HepG2 (cell line): Measurements from ENCODE around the gene B4GALT3. TPM values are rescaled to one million over a fixed set of nuclear protein-coding genes. Genes with fewer than 3 reads are reported as not detected.

Source experiments
- ATAD3A ChIP-seq: sonication (generic); formaldehyde crosslinking; IDR thresholded peaks from 2 replicates; pipeline ENCODE4 v1.4.0; 2020; ENCODE audit warnings: missing genetic modification reagents
- DMAP1 ChIP-seq: IDR thresholded peaks from 2 replicates; pipeline ENCODE4 v1.6.1; 2016
- FIP1L1 ChIP-seq: fragments of 200-400 bp; formaldehyde crosslinking; IDR thresholded peaks from 2 replicates; pipeline ENCODE4 v1.6.1; 2018; ENCODE audit warnings: low read depth, mild to moderate bottlenecking, low read length, moderate library complexity, borderline replicate concordance; ENCODE audit not compliant: insufficient read depth
- FOXP1 ChIP-seq, 2 experiments: fragments of 450-650 bp in 1 of 2; IDR thresholded peaks; 2 replicates each; pipeline ENCODE4 v1.6.1; 2017 to 2018; ENCODE audit warnings: antibody characterized with exemption in 1 of 2
- HHEX ChIP-seq: IDR thresholded peaks from 2 replicates; pipeline ENCODE4 v1.6.1; 2016; ENCODE audit warnings: control low read depth
- KDM5A ChIP-seq: fragments of 200-600 bp; sonication (generic); IDR thresholded peaks from 2 replicates; pipeline ENCODE4 v1.7.0; 2018; ENCODE audit warnings: antibody characterized with exemption, mild to moderate bottlenecking, low read length, borderline replicate concordance
- NPAS2 ChIP-seq: sonication (generic); formaldehyde crosslinking; IDR thresholded peaks from 2 replicates; pipeline ENCODE4 v1.8.0; 2022; ENCODE audit warnings: mild to moderate bottlenecking, missing genetic modification reagents, borderline replicate concordance
- RXRB ChIP-seq: IDR thresholded peaks from 2 replicates; pipeline ENCODE4 v1.6.1; 2016; ENCODE audit warnings: borderline replicate concordance, missing genetic modification reagents, missing compliant biosample characterization
- TBP ChIP-seq: sonication (generic); formaldehyde crosslinking; IDR thresholded peaks from 2 replicates; pipeline ENCODE4 v1.5.0; 2020; ENCODE audit warnings: missing genetic modification reagents
- ZNF333 ChIP-seq: sonication (generic); formaldehyde crosslinking; IDR thresholded peaks from 2 replicates; pipeline ENCODE4 v1.4.0; 2020; ENCODE audit warnings: mild to moderate bottlenecking, missing genetic modification reagents, borderline replicate concordance
- ZNF788 ChIP-seq: sonication (generic); formaldehyde crosslinking; IDR thresholded peaks from 2 replicates; pipeline ENCODE4 v1.5.0; 2020; ENCODE audit warnings: mild to moderate bottlenecking, missing genetic modification reagents, borderline replicate concordance
- ZNF792 ChIP-seq: IDR thresholded peaks from 2 replicates; pipeline ENCODE4 v1.6.1; 2016
- polyA plus RNA-seq, 8 experiments: library from polyadenylated mRNA; depleted of rRNA in 3 of 8; stranded (reverse) in 7 of 8; unstranded in 1 of 8; fragments of >200 nt; fragmentation: Illumina TruSeq in 4 of 8; extraction: Trizol in 4 of 8; gene quantifications; 2 replicates each; pipeline versions ENCODE4 v1.2.1 to v1.2.3, GENCODE V29; 2011 to 2016; ENCODE audit warnings: low read depth in 4 of 8, missing spikeins in 1 of 8, mixed read lengths in 1 of 8; ENCODE audit not compliant: insufficient read depth in 1 of 8
- total RNA-seq, 5 experiments: library from RNA; depleted of rRNA; stranded (reverse); fragments of >200 nt; fragmentation: Illumina TruSeq; extraction: Trizol; gene quantifications; 2 replicates each; pipeline ENCODE4 v1.2.3, GENCODE V29; 2016; ENCODE audit warnings: low read depth in 1 of 5
- TF ChIP-seq, protein P1 (sequence below): sonication (generic); formaldehyde crosslinking; IDR thresholded peaks from 2 replicates; pipeline ENCODE4 v1.4.0; 2020; ENCODE audit warnings: missing genetic modification reagents
- TF ChIP-seq, protein P2 (sequence below): sonication (generic); formaldehyde crosslinking; IDR thresholded peaks from 2 replicates; pipeline ENCODE4 v1.4.0; 2020; ENCODE audit warnings: missing genetic modification reagents, borderline replicate concordance
- TF ChIP-seq, protein P3 (sequence below): sonication (generic); formaldehyde crosslinking; conservative IDR thresholded peaks from 2 replicates; pipeline ENCODE4 v1.8.0; 2022; ENCODE audit warnings: low read depth, missing genetic modification reagents
- TF ChIP-seq, protein P4 (sequence below): sonication (generic); formaldehyde crosslinking; IDR thresholded peaks from 2 replicates; pipeline ENCODE4 v1.4.0; 2020; ENCODE audit warnings: missing genetic modification reagents
- TF ChIP-seq, protein P5 (sequence below): sonication (generic); formaldehyde crosslinking; IDR thresholded peaks from 2 replicates; pipeline ENCODE4 v1.5.1; 2020; ENCODE audit warnings: mild to moderate bottlenecking, moderate library complexity, missing genetic modification reagents

Gene B4GALT3
- total and polyA plus RNA-seq, 2 of the 13 experiments (the other 11 are each of a cell fraction or from before 2014, with no cell fraction given): 35.6 to 40.4 TPM

DNA sequence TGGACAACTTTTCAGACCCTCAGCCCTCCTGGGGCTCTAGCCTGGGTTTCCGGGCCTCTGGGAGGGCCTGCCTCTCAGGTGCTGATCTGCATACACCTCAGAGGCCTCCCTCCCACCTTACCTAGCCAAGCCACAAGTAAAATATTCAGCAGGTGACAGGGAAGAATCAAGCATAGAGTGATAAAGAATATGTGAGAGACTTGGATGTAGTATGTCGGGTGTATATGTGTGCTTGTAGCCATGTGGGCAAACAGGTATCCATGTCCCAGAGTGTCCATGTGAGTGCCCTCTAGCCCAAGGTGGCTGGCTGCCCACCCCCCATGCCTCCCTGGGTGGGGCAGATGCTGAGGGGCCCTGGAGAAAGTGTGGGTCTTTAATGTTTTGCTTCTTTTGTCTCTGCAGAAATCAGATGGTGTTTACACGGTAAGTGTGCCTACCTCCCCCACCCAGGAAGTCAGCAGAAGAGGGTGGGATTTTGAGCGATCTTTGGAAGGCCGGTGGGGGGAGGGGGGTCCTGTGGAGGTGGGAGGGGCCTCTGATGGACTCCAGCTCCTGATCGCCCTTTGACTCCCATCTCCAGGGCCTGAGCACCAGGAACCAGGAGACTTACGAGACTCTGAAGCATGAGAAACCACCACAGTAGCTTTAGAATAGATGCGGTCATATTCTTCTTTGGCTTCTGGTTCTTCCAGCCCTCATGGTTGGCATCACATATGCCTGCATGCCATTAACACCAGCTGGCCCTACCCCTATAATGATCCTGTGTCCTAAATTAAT, 41.2 kb upstream of the B4GALT3 start (continued):
- TF ChIP-seq, protein P1, sequence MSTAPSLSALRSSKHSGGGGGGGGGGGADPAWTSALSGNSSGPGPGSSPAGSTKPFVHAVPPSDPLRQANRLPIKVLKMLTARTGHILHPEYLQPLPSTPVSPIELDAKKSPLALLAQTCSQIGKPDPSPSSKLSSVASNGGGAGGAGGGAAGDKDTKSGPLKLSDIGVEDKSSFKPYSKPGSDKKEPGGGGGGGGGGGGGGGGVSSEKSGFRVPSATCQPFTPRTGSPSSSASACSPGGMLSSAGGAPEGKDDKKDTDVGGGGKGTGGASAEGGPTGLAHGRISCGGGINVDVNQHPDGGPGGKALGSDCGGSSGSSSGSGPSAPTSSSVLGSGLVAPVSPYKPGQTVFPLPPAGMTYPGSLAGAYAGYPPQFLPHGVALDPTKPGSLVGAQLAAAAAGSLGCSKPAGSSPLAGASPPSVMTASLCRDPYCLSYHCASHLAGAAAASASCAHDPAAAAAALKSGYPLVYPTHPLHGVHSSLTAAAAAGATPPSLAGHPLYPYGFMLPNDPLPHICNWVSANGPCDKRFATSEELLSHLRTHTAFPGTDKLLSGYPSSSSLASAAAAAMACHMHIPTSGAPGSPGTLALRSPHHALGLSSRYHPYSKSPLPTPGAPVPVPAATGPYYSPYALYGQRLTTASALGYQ: peak; percentile 57; the same call in 1 of the 2 replicates
- TF ChIP-seq HHEX (CRISPR knock-in tag): no peak
- TF ChIP-seq NPAS2: no peak
- TF ChIP-seq, protein P2, sequence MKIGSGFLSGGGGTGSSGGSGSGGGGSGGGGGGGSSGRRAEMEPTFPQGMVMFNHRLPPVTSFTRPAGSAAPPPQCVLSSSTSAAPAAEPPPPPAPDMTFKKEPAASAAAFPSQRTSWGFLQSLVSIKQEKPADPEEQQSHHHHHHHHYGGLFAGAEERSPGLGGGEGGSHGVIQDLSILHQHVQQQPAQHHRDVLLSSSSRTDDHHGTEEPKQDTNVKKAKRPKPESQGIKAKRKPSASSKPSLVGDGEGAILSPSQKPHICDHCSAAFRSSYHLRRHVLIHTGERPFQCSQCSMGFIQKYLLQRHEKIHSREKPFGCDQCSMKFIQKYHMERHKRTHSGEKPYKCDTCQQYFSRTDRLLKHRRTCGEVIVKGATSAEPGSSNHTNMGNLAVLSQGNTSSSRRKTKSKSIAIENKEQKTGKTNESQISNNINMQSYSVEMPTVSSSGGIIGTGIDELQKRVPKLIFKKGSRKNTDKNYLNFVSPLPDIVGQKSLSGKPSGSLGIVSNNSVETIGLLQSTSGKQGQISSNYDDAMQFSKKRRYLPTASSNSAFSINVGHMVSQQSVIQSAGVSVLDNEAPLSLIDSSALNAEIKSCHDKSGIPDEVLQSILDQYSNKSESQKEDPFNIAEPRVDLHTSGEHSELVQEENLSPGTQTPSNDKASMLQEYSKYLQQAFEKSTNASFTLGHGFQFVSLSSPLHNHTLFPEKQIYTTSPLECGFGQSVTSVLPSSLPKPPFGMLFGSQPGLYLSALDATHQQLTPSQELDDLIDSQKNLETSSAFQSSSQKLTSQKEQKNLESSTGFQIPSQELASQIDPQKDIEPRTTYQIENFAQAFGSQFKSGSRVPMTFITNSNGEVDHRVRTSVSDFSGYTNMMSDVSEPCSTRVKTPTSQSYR (CRISPR knock-in tag): peak; percentile 99
- TF ChIP-seq ATAD3A: no peak
- peak; percentile 87 for TF ChIP-seq RXRB (CRISPR knock-in tag)
- TF ChIP-seq TBP (CRISPR knock-in tag): no peak
- TF ChIP-seq, protein P3, sequence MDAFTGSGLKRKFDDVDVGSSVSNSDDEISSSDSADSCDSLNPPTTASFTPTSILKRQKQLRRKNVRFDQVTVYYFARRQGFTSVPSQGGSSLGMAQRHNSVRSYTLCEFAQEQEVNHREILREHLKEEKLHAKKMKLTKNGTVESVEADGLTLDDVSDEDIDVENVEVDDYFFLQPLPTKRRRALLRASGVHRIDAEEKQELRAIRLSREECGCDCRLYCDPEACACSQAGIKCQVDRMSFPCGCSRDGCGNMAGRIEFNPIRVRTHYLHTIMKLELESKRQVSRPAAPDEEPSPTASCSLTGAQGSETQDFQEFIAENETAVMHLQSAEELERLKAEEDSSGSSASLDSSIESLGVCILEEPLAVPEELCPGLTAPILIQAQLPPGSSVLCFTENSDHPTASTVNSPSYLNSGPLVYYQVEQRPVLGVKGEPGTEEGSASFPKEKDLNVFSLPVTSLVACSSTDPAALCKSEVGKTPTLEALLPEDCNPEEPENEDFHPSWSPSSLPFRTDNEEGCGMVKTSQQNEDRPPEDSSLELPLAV: no peak
- no peak for TF ChIP-seq FOXP1 (IDR thresholded peaks at IDR 0.05)
- TF ChIP-seq FOXP1 (CRISPR knock-in tag; IDR thresholded peaks at IDR 0.05): peak; percentile 94
- TF ChIP-seq, protein P4, sequence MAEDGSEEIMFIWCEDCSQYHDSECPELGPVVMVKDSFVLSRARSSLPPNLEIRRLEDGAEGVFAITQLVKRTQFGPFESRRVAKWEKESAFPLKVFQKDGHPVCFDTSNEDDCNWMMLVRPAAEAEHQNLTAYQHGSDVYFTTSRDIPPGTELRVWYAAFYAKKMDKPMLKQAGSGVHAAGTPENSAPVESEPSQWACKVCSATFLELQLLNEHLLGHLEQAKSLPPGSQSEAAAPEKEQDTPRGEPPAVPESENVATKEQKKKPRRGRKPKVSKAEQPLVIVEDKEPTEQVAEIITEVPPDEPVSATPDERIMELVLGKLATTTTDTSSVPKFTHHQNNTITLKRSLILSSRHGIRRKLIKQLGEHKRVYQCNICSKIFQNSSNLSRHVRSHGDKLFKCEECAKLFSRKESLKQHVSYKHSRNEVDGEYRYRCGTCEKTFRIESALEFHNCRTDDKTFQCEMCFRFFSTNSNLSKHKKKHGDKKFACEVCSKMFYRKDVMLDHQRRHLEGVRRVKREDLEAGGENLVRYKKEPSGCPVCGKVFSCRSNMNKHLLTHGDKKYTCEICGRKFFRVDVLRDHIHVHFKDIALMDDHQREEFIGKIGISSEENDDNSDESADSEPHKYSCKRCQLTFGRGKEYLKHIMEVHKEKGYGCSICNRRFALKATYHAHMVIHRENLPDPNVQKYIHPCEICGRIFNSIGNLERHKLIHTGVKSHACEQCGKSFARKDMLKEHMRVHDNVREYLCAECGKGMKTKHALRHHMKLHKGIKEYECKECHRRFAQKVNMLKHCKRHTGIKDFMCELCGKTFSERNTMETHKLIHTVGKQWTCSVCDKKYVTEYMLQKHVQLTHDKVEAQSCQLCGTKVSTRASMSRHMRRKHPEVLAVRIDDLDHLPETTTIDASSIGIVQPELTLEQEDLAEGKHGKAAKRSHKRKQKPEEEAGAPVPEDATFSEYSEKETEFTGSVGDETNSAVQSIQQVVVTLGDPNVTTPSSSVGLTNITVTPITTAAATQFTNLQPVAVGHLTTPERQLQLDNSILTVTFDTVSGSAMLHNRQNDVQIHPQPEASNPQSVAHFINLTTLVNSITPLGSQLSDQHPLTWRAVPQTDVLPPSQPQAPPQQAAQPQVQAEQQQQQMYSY (CRISPR knock-in tag): no peak
- no peak for TF ChIP-seq FIP1L1
- TF ChIP-seq ZNF792 (CRISPR knock-in tag): peak; percentile 84
- TF ChIP-seq ZNF333: no peak
- TF ChIP-seq DMAP1 (CRISPR knock-in tag): peak; percentile 88
- TF ChIP-seq, protein P5, sequence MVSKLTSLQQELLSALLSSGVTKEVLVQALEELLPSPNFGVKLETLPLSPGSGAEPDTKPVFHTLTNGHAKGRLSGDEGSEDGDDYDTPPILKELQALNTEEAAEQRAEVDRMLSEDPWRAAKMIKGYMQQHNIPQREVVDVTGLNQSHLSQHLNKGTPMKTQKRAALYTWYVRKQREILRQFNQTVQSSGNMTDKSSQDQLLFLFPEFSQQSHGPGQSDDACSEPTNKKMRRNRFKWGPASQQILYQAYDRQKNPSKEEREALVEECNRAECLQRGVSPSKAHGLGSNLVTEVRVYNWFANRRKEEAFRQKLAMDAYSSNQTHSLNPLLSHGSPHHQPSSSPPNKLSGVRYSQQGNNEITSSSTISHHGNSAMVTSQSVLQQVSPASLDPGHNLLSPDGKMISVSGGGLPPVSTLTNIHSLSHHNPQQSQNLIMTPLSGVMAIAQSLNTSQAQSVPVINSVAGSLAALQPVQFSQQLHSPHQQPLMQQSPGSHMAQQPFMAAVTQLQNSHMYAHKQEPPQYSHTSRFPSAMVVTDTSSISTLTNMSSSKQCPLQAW (CRISPR knock-in tag): peak; percentile 88
- TF ChIP-seq ZNF788 (CRISPR knock-in tag): peak; percentile 59; the same call in 1 of the 2 replicates
- no peak for TF ChIP-seq KDM5A
